ENCODE measurements around the gene CNTN5.

The CNTN5 gene

DNA sequence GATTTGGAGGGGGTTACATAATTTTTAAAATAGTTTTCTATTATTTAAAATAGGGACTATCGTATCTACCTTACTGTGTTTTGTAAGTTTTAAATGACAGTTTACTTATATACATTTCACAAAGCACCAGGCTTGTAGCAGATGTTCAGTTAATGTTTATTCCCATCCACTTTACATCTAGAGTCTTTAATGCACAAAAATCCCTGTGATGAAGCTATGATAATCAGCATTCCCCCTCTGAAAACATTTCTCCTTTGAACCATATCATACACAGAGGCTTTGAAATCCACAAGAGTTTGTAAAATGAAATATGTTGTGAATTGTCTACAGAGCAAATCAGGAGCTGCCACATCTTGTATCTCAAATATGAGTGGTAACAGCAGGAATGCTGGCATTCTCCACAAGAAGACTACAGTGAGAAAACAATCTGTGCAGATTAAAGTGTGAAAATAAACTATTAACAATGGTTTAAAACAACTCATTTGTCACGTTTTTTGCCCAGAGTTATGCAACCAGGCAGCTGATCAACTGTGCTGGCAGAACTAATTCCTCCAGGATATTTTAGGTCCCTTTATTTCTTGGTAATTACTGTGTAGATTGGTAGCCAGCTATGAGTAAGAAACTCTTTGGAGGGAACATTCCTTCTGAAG, 967.2 kb downstream of the CNTN5 start:
- no peak for DNase-seq

GRCh38 chr11:99988471-99988837, 967.7 kb downstream of the CNTN5 start:
- no peak for DNase-seq

DNA sequence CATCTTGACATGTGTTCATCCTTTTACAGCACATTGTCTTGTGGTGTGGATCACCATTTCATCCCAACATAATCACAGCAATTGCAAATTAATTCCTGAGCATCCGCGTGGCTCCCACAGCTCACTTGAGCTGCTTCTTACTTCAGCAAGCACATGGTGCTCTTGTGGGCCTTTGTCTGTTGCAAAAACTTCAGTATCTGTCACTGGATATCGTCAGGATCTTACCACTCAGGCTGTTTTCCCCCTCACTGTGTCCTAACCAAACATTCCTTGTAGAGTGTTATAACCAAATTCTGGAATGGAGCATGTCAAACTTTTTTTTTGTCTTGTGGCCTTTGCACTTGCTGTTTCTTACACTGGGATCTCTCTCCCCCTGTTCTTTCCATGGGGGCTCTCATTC, 983.2 kb downstream of the CNTN5 start:
- no peak for DNase-seq

DNA sequence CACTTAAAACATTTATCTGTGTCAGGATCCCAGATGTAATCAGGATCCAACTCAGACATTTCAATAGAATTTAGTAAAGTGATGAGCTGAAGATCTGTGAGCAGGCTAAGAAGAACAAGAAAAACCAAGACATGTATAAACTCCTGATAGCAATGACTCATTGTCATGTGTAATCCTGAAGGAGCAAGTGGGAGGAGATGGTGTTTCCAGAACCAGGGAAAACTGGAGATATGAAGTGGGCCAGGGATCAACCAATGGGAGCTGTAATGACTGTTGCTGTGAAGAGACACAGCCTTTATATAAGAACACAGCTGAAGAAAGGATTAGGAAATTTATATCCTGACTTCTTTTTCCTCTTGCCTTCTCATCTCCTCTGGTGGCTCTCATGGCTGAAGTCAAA, 983.8 kb downstream of the CNTN5 start:
- DNase-seq, result no peak

DNA sequence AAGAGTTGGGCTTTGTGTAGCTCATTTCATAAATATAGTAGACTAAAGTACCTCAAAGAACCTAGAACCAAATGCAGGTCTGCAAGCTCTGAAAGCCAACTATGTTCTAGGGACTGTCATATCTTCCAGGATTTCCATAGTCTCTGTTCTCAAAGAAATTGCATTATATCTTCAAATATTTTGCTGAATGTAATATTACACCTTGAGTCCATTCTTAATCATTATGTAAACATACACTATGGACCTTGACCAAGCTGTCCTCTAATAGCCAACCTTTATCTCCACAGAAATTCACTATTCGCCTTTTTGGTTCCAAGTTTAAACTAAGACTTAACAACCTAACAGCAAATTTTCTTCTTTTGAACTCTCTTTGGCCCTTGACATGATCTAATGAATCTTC, 987.7 kb downstream of the CNTN5 start:
- no peak for DNase-seq

DNA sequence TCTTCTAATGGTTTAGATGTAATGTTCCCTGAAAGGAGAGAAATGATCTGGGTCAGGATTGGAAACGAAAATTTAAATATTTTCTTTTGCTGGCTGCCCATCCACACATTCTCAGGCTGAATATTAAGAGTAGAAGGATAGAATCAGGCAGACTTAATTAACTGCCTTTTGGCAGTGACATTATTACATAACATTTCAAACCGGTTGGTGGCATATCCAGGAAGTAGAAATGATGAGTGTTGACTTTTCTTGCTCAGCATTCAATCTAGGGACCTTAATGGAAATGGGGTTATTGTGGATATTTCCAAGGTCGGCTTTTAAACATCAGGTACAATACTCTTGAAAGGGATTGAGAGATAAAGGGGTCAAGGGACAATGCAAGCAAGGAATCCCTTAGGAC, 989.0 kb downstream of the CNTN5 start:
- no peak for DNase-seq

DNA sequence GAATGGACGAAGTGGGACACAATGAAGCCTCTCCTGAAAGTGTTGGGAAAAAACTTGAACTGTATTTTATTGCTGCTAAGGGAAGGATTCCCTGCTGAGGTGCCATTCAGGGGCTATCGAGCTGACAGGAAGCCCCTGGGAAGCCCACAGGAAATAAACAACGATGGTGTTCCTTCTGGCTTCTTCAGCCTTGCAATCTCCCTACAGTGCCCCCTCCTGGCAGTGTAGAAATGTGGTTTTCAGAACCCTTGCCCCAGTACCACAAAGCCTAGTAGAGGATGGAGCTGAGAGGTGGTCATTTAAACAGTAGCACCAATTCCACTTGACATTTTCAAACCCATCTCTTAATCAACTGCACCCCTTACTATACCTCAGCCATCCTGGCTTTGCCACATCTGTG, 989.6 kb downstream of the CNTN5 start:
- no peak for DNase-seq

GRCh38 chr11:100011697-100012096, 990.9 kb downstream of the CNTN5 start:
- no peak for DNase-seq

GRCh38 chr11:100013011-100013410, 992.3 kb downstream of the CNTN5 start:
- DNase-seq, result no peak

- no peak for DNase-seq
These were observed 1011.2 kb downstream of the CNTN5 start for GRCh38 chr11:100031973-100032372.

GRCh38 chr11:100061006-100061405, 1040.3 kb downstream of the CNTN5 start:
- DNase-seq, result no peak

DNA sequence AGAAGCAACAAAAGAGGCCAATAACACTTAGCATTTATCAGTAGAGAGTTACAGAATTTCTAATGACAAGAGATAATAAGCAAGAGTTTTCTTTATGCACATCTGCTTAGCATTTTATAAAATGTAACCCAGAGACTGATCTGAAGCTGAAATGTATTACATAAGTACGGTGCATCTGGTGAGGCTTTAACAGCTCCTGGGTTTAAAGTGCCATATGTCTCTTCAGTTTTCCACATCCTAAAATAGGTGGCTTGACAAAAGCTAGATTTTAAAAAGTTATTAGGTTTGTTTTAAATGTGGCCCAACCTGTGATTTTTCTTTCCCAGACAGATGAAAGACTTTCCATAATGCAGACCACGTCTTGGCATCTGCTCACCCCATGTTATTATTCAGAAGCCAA, 1045.7 kb downstream of the CNTN5 start:
- DNase-seq, result no peak

- no peak for DNase-seq
These were observed 1047.4 kb downstream of the CNTN5 start for GRCh38 chr11:100068116-100068515.

DNA sequence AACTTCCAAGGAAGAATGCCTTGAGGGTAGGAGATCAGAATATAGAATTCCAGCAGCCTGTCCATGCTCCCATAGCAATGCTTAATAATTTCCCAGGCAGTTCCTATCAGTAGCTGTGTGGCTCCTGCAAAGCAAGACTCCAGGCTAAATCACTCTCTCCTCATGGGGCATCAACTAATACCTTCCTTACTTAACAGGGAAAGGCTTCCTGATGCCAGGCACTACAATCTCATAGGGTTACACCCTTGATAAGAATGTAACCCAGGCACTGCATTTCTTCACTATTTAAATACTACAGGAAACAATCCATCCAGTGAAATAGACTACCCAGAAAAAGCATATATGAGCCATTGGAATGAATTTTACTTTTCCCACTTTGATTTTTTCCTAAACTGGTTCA, 1051.4 kb downstream of the CNTN5 start:
- DNase-seq, result no peak

- DNase-seq, result no peak
These were observed 1059.6 kb downstream of the CNTN5 start for GRCh38 chr11:100080381-100080780.

- no peak for DNase-seq
These were observed 1060.1 kb downstream of the CNTN5 start for GRCh38 chr11:100080821-100081220.

- no peak for DNase-seq
These were observed 1072.9 kb downstream of the CNTN5 start for GRCh38 chr11:100093698-100094097.

GRCh38 chr11:100094121-100094865, 1073.5 kb downstream of the CNTN5 start:
- no peak for DNase-seq

DNA sequence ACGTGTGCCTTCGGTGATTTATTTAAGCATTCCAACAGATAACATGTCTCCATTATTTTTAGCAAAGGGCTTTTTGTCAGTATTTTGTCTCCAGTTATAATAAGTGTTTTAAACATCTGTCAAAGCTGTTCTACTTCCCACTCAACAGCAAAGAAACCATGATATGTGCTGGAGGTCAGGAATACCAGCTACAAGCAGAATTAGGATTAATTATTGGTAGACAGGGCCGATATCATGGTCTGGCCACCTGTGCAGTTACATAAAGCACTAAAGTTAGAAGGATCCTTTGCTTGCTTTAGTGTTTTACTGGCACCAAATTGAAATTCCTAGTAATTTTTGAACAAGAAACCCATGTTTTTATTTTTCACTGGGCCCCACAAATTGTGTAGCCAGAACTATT, 1075.1 kb downstream of the CNTN5 start:
- no peak for DNase-seq

GRCh38 chr11:100098560-100098959, 1077.8 kb downstream of the CNTN5 start:
- no peak for DNase-seq

- DNase-seq, result no peak
These were observed 1084.7 kb downstream of the CNTN5 start for GRCh38 chr11:100105255-100105981.

- DNase-seq, result no peak
These were observed 1085.2 kb downstream of the CNTN5 start for GRCh38 chr11:100105982-100106358.

DNA sequence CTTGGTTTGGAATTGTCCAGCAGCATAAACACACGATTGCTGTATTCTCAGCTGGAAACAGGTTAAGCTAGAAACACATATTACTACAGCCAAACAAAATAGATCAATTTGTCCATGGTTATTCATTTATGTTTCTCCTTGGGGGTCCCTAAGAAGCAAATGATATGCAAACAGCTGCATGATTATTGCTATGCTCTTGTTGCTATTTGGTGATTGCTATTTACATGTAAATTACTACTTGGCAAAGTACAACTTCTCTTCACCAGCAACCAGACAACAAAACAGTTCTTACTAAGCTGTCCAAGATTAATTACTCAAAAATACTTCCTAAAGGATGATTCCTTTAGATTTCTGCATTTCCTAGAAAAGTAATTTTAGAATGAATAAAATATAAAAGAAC, 1098.4 kb downstream of the CNTN5 start:
- no peak for DNase-seq

DNA sequence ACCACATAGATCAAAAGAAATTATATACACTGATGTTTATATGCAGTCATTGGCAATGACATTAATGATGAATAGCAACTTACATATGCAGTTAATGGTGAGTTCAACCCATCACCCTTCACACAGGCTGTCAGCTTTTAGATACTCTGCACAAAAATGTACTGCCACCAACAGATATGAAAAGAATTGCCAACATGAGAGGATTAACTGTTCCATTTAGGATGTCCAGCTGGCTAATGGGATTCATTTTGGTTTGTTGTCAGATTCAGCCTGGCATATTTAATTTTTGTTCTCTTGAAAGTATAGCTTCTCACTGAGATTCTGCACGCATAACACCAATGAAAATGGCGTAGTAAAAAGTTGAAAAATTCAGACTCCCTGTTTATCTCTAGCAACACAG, 1112.4 kb downstream of the CNTN5 start:
- DNase-seq, result no peak

Data from GDM1 (cell line).